T-helper 2 cell treated with Interferon-gamma antibody and Interleukin-4, amounts not matched to agents 5 μg/mL and 100 μg/mL, for 36 hours (primary cell): ENCODE results near the gene LRRC73.

Experiments
- DNase-seq: peaks from one replicate; pipeline ENCODE4 v3.0.0; 2021; ENCODE audit warnings: low spot score
- H3K27ac Mint-ChIP-seq: one replicate; pipeline ENCODE4 v1.8.0; 2021; ENCODE audit warnings: mild to moderate bottlenecking, mixed read lengths
- H3K27me3 Mint-ChIP-seq: one replicate; pipeline ENCODE4 v1.8.0; 2021; ENCODE audit warnings: low read depth, mixed read lengths
- H3K36me3 Mint-ChIP-seq: one replicate; pipeline ENCODE4 v1.8.0; 2021; ENCODE audit warnings: low read depth, mixed read lengths
- H3K4me1 Mint-ChIP-seq: one replicate; pipeline ENCODE4 v1.8.0; 2021; ENCODE audit warnings: low read depth, mixed read lengths
- H3K4me3 Mint-ChIP-seq: one replicate; pipeline ENCODE4 v1.8.0; 2022; ENCODE audit warnings: mild to moderate bottlenecking, moderate library complexity, mixed read lengths
- H3K9me3 Mint-ChIP-seq: one replicate; pipeline ENCODE4 v1.8.0; 2021; ENCODE audit warnings: mixed read lengths

LRRC73 gene

GRCh38 chr6:43520097-43520496 is 10.0 kb upstream of the LRRC73 start:
- peaks cover 16% of the 10 kb centered on the region for H3K4me1 Mint-ChIP-seq
- H3K9me3 Mint-ChIP-seq = no peaks in the 10 kb centered on the region
- no peak overlapping the region for H3K4me3 Mint-ChIP-seq
- peaks cover 37% of the 10 kb centered on the region for H3K36me3 Mint-ChIP-seq
- H3K27me3 Mint-ChIP-seq = no peaks in the 10 kb centered on the region
- H3K27ac Mint-ChIP-seq = no peak overlapping the region
- DNase-seq = no peak

- Mint-ChIP-seq H3K4me3 (no peak overlapping the region), H3K4me1 (peaks cover 18% of the 10 kb centered on the region), H3K27me3 (no peaks in the 10 kb centered on the region), H3K36me3 (peaks cover 36% of the 10 kb centered on the region), H3K27ac (no peak overlapping the region), H3K9me3 (no peaks in the 10 kb centered on the region)
- DNase-seq = no peak
These were observed 7.6 kb upstream of the LRRC73 start for GRCh38 chr6:43517505-43518357.

DNA sequence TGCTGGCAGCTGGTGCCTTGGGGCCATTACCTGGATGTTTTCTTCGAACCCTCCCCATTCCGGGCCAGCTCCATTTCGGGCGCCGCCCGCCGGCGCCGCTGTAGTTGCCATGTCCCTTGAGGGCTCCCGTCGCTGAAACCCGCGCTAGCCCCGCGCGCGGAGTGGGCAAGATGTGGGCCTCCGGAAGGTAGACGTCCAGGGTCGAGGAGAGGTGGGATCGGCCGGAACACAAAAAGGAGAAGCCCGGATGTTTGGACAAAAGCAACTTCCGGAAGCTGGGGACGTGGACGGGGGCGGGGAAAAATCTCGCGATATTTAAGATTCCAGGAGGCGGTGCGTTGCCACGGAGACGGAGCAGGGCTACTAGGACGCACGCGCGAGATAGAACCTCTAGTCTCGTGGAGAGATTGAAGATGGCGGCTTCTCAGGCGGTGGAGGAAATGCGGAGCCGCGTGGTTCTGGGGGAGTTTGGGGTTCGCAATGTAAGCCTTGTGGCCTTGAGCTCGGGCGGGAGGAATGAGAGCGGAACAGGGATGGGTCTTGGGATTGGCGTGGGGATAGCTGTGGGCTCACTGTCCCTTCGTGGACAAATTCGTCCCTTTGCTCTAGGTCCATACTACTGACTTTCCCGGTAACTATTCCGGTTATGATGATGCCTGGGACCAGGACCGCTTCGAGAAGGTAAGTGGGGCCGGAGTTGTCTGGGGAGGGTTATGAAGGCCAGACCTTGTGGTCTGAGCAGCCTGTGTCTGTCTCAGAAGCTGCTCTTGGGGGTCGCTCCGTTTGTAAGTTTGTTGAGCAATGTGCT is 6.8 kb upstream of the LRRC73 start, which contains the start of the genes POLR1C and YIPF3:
POLR1C (plus strand) TSS at position 393 of the 808 bp plus-strand sequence; CDS start at position 414, 21 bp downstream.
YIPF3 (minus strand) TSS at position 230 of the 808 bp plus-strand sequence; CDS start at position 111, 119 bp downstream.
- no peak within 1 kb of the TSS for H3K4me3 Mint-ChIP-seq
- peaks cover 40% of the 10 kb centered on the region for H3K36me3 Mint-ChIP-seq
- no peaks in the 10 kb centered on the region for H3K9me3 Mint-ChIP-seq
- peaks cover 18% of the 10 kb centered on the region for H3K4me1 Mint-ChIP-seq
- H3K27me3 Mint-ChIP-seq = no peaks in the 10 kb centered on the region
- no peak within 1 kb of the TSS for H3K27ac Mint-ChIP-seq
- peak; percentile 95 for DNase-seq

GRCh38 chr6:43516367-43516696 is 6.2 kb upstream of the LRRC73 start:
- no peak for DNase-seq
- no peak overlapping the region for H3K27ac Mint-ChIP-seq
- no peaks in the 10 kb centered on the region for H3K9me3 Mint-ChIP-seq
- H3K4me1 Mint-ChIP-seq = peaks cover 21% of the 10 kb centered on the region
- no peak overlapping the region for H3K4me3 Mint-ChIP-seq
- peaks cover 44% of the 10 kb centered on the region for H3K36me3 Mint-ChIP-seq
- H3K27me3 Mint-ChIP-seq = no peaks in the 10 kb centered on the region

- no peaks in the 10 kb centered on the region for H3K27me3 Mint-ChIP-seq
- no peak for DNase-seq
- H3K27ac Mint-ChIP-seq = no peak overlapping the region
- H3K9me3 Mint-ChIP-seq = no peaks in the 10 kb centered on the region
- peaks cover 43% of the 10 kb centered on the region for H3K36me3 Mint-ChIP-seq
- H3K4me3 Mint-ChIP-seq = no peak overlapping the region
- H3K4me1 Mint-ChIP-seq = peaks cover 21% of the 10 kb centered on the region
These were observed 5.7 kb upstream of the LRRC73 start for GRCh38 chr6:43515808-43516207.

GRCh38 chr6:43511824-43512415 is 1.8 kb upstream of the LRRC73 start:
- Mint-ChIP-seq H3K4me3 (peak overlapping the region; percentile 14), H3K36me3 (peaks cover 40% of the 10 kb centered on the region), H3K27me3 (peaks cover 19% of the 10 kb centered on the region), H3K9me3 (no peaks in the 10 kb centered on the region), H3K4me1 (peaks cover 27% of the 10 kb centered on the region), H3K27ac (peak overlapping the region; percentile 72)
- no peak for DNase-seq

- peaks cover 41% of the 10 kb centered on the region for H3K36me3 Mint-ChIP-seq
- no peak for DNase-seq
- H3K27ac Mint-ChIP-seq = no peak overlapping the region
- peaks cover 19% of the 10 kb centered on the region for H3K27me3 Mint-ChIP-seq
- no peaks in the 10 kb centered on the region for H3K9me3 Mint-ChIP-seq
- peak overlapping the region; percentile 62 for H3K4me3 Mint-ChIP-seq
- H3K4me1 Mint-ChIP-seq = peaks cover 26% of the 10 kb centered on the region
These were observed 649 bp upstream of the LRRC73 start for GRCh38 chr6:43510827-43511163.

DNA sequence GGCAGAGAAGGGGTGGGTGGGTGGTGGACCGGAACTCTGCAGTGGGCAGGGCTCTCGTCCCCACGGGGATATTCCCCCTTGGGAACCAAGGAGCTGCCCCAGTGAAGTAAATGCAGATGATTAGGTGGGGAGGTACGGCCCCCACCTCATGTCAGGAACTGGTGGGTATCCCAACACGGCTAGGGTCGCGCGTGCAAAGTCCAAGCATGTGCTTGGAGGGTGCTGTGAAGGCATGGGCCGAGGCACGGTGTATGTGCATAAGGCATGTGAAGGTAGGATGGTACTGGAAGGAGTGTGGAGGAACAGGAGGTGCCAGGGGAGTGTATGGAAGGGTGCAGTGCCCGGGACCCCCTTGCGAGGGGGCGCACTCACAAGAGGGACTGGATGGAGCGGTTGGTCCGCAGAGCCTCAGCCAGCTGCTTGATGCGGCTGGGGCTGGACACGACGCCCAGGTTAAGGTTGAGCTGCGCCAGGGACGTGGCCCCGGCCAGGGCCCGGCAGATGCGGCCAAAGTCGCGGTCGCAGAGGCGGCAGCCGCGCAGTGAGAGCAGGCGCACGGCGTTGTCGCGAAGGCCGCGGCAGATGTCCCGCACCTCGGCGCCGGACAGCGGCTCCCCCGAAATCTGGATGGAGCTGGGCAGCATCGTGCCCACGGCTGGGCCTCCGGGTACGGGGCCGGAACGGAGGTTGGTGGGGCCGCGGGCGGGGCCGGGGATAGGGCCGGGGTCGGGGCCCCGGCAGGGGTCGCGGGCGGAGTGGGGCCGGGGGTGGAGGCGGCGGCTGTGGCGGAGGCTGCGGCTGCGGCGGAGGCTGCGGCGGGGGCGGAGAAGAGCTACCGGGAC is 783 bp downstream of the LRRC73 start:
- H3K27ac Mint-ChIP-seq = peak overlapping the region; percentile 87
- H3K36me3 Mint-ChIP-seq = peaks cover 35% of the 10 kb centered on the region
- DNase-seq = no peak

GRCh38 chr6:43508481-43509141 is 1.5 kb downstream of the LRRC73 start:
- peaks cover 36% of the 10 kb centered on the region for H3K36me3 Mint-ChIP-seq
- H3K27ac Mint-ChIP-seq = peak overlapping the region; percentile 52
- no peaks in the 10 kb centered on the region for H3K9me3 Mint-ChIP-seq
- DNase-seq = no peak
- peak overlapping the region; percentile 90 for H3K4me3 Mint-ChIP-seq
- peaks cover 15% of the 10 kb centered on the region for H3K4me1 Mint-ChIP-seq
- H3K27me3 Mint-ChIP-seq = peaks cover 19% of the 10 kb centered on the region

More for the DNA sequence above, 783 bp downstream of the LRRC73 start:
- peaks cover 19% of the 10 kb centered on the region for H3K27me3 Mint-ChIP-seq
- H3K9me3 Mint-ChIP-seq = no peaks in the 10 kb centered on the region
- H3K4me1 Mint-ChIP-seq = peaks cover 16% of the 10 kb centered on the region
- peak overlapping the region; percentile 90 for H3K4me3 Mint-ChIP-seq

GRCh38 chr6:43506667-43507471 is 3.3 kb downstream of the LRRC73 start:
- peaks cover 12% of the 10 kb centered on the region for H3K4me1 Mint-ChIP-seq
- DNase-seq = peak; percentile 71
- no peaks in the 10 kb centered on the region for H3K9me3 Mint-ChIP-seq
- peaks cover 24% of the 10 kb centered on the region for H3K36me3 Mint-ChIP-seq
- H3K4me3 Mint-ChIP-seq = no peak overlapping the region
- H3K27me3 Mint-ChIP-seq = peaks cover 19% of the 10 kb centered on the region
- H3K27ac Mint-ChIP-seq = peak overlapping the region; percentile 49

DNA sequence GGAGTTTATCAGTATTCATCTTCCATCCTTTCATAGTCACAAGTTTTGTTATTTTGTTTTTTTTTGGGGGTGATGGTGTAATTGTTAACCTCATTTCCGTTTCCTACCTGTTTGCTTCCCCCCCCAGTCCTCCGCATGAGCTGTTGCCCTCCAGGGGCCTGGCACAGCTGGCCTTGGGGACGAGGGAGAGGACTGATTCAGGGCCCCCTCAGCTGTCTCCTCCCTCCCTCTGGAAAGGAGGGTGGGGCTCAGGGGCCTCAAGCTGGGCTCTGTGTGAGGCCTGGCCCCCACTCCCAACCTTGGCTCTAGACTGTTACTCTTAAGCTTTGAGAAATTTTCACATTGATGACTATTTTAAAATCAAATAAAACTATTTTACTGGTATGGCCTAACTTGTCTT is 4.0 kb downstream of the LRRC73 start:
- Mint-ChIP-seq H3K27ac (peak overlapping the region; percentile 14), H3K9me3 (no peaks in the 10 kb centered on the region), H3K4me1 (peaks cover 10% of the 10 kb centered on the region), H3K36me3 (peaks cover 22% of the 10 kb centered on the region), H3K4me3 (no peak overlapping the region), H3K27me3 (peaks cover 19% of the 10 kb centered on the region)
- no peak for DNase-seq

- H3K36me3 Mint-ChIP-seq = peaks cover 19% of the 10 kb centered on the region
- peaks cover 10% of the 10 kb centered on the region for H3K4me1 Mint-ChIP-seq
These were observed 4.4 kb downstream of the LRRC73 start for GRCh38 chr6:43505718-43506117.

More at GRCh38 chr6:43505718-43506117, 4.4 kb downstream of the LRRC73 start:
- Mint-ChIP-seq H3K9me3 (no peaks in the 10 kb centered on the region), H3K27me3 (peaks cover 19% of the 10 kb centered on the region), H3K4me3 (no peak overlapping the region), H3K27ac (no peak overlapping the region)
- DNase-seq = no peak
